SK-N-SH (cell line): ENCODE data around the gene CYB561. TPM values are rescaled to one million over a fixed set of nuclear protein-coding genes. Genes with fewer than 3 reads are reported as not detected.
A peak's percentile ranks its signal among the peaks of the same experiment; 100 is the strongest.

Experiments
- CTCF ChIA-PET: fragments of 300-600, 350-600 bp; formaldehyde crosslinking; extraction: SDS; loops from one replicate; lab custom pipeline; 2021; lab: Yijun Ruan, JAX
- POLR2A ChIA-PET: fragments of 350-600 bp; sonication (Branson Sonifier 250); formaldehyde crosslinking; extraction: SDS; loops from one replicate; lab custom pipeline; 2020; ENCODE audit warnings: antibody characterized with exemption, inconsistent platforms; lab: Yijun Ruan, JAX
- DNase-seq: peaks from one replicate; pipeline ENCODE4 v3.0.0; 2012
- H2AFZ ChIP-seq: fragments of 200-600 bp; sonication (generic); 2 replicates; pipeline ENCODE4 v1.8.1; 2016; ENCODE audit warnings: antibody characterized with exemption, mild to moderate bottlenecking, low read depth
- H3F3A ChIP-seq: fragments of 200-600 bp; sonication (generic); replicated peaks from 2 replicates; pipeline ENCODE3; 2016; ENCODE audit warnings: antibody characterized with exemption, mild to moderate bottlenecking; ENCODE audit not compliant: insufficient read depth
- H3K27ac ChIP-seq, 2 experiments: fragments of 200-500 bp in 1 of 2; fragments of 200-600 bp in 1 of 2; sonication (Bioruptor generic) in 1 of 2; sonication (generic), shearing (Covaris generic) in 1 of 2; 2 replicates each; pipeline versions ENCODE4 v1.5.1 to v1.6.1; 2014 to 2016; ENCODE audit warnings: low read depth in 2 of 2, inconsistent platforms in 1 of 2, low read length in 1 of 2, mild to moderate bottlenecking in 1 of 2, mixed read lengths in 1 of 2
- H3K27me3 ChIP-seq: fragments of 200-600 bp; sonication (generic), shearing (Covaris generic); 2 replicates; pipeline ENCODE4 v1.6.1; 2016; ENCODE audit warnings: mixed run types; ENCODE audit not compliant: insufficient read depth
- H3K36me3 ChIP-seq, 2 experiments: fragments of 200-500 bp in 1 of 2; fragments of 200-600 bp in 1 of 2; sonication (Bioruptor generic) in 1 of 2; sonication (generic) in 1 of 2; replicated peaks in 1 of 2; 2 replicates each; pipeline versions ENCODE3 to v1.5.1; 2014 to 2016; ENCODE audit warnings: low read length in 1 of 2, mild to moderate bottlenecking in 1 of 2; ENCODE audit not compliant: insufficient read depth in 2 of 2, control insufficient read depth in 1 of 2
- H3K4me1 ChIP-seq, 2 experiments: fragments of 200-500 bp in 1 of 2; fragments of 200-600 bp in 1 of 2; sonication (Bioruptor generic) in 1 of 2; sonication (generic), shearing (Covaris generic) in 1 of 2; 2 replicates each; pipeline versions ENCODE4 v1.5.1 to v1.6.1; 2014 to 2016; ENCODE audit warnings: low read depth in 1 of 2, low read length in 1 of 2, mixed run types in 1 of 2; ENCODE audit not compliant: insufficient read depth in 2 of 2, control insufficient read depth in 1 of 2
- H3K4me2 ChIP-seq: fragments of 200-600 bp; sonication (generic), shearing (Covaris generic); 2 replicates; pipeline ENCODE4 v1.6.1; 2017; ENCODE audit warnings: mixed run types
- H3K4me3 ChIP-seq, 2 experiments: fragments of 200-500 bp in 1 of 2; fragments of 200-600 bp in 1 of 2; sonication (Bioruptor generic) in 1 of 2; sonication (generic), shearing (Covaris generic) in 1 of 2; 2 replicates each; pipeline versions ENCODE4 v1.5.1 to v1.8.1; 2014 to 2016; ENCODE audit warnings: low read depth in 2 of 2, inconsistent platforms in 1 of 2, low read length in 1 of 2, mild to moderate bottlenecking in 1 of 2, mixed read lengths in 1 of 2, moderate library complexity in 1 of 2
- H3K79me2 ChIP-seq: fragments of 200-600 bp; sonication (generic); 2 replicates; pipeline ENCODE4 v1.8.1; 2017; ENCODE audit warnings: mild to moderate bottlenecking; ENCODE audit not compliant: insufficient read depth
- H3K9ac ChIP-seq: fragments of 200-600 bp; sonication (generic); 2 replicates; pipeline ENCODE4 v1.6.1; 2017; ENCODE audit warnings: mixed run types
- H3K9me2 ChIP-seq: fragments of 200-600 bp; sonication (generic); 2 replicates; pipeline ENCODE4 v1.6.1; 2017; ENCODE audit warnings: mixed run types
- H3K9me3 ChIP-seq: fragments of 200-600 bp; sonication (generic); 2 replicates; pipeline ENCODE4 v1.6.1; 2017; ENCODE audit warnings: mixed run types, mild to moderate bottlenecking, moderate library complexity
- H4K20me1 ChIP-seq: fragments of 200-600 bp; sonication (generic); 2 replicates; pipeline ENCODE4 v1.6.1; 2017; ENCODE audit warnings: mild to moderate bottlenecking, mixed run types; ENCODE audit not compliant: insufficient read depth
- CHD2 ChIP-seq: fragments of 150-350 bp; IDR thresholded peaks from 2 replicates; pipeline ENCODE4 v1.6.1; 2018; ENCODE audit warnings: low read length; ENCODE audit not compliant: partially characterized antibody
- CTCF ChIP-seq: fragments of 200-600 bp; sonication (generic); IDR thresholded peaks from 2 replicates; pipeline ENCODE4 v1.6.1; 2017; ENCODE audit warnings: antibody characterized with exemption, mild to moderate bottlenecking, moderate library complexity
- EP300 ChIP-seq, 2 experiments: IDR thresholded peaks; 2 replicates each; pipeline versions ENCODE4 v1.4.0 to v1.6.1; 2012; ENCODE audit warnings: borderline replicate concordance in 1 of 2, low read depth in 1 of 2, low read length in 1 of 2
- EZH2phosphoT487 ChIP-seq: fragments of 200-600 bp; sonication (generic); IDR thresholded peaks from 2 replicates; pipeline ENCODE4 v1.6.1; 2017; ENCODE audit warnings: low read depth, mixed run types, mild to moderate bottlenecking, antibody characterized with exemption, moderate library complexity, borderline replicate concordance
- FOSL2 ChIP-seq: IDR thresholded peaks from 2 replicates; pipeline ENCODE4 v1.4.0; 2012; ENCODE audit warnings: low read depth, mild to moderate bottlenecking, moderate library complexity, borderline replicate concordance
- JUND ChIP-seq: IDR thresholded peaks from 2 replicates; pipeline ENCODE4 v1.4.0; 2012
- MAX ChIP-seq: IDR thresholded peaks from 2 replicates; pipeline ENCODE4 v1.4.0; 2012; ENCODE audit warnings: low read depth
- NFIC ChIP-seq: IDR thresholded peaks from 2 replicates; pipeline ENCODE4 v1.4.0; 2012; ENCODE audit warnings: borderline replicate concordance
- PBX3 ChIP-seq: IDR thresholded peaks from 2 replicates; pipeline ENCODE4; 2012
- POLR2AphosphoS5 ChIP-seq: IDR thresholded peaks from 2 replicates; pipeline ENCODE4 v1.6.1; 2012; ENCODE audit warnings: low read depth, low read length
- RAD21 ChIP-seq: IDR thresholded peaks from 2 replicates; pipeline ENCODE4 v1.6.1; 2012; ENCODE audit warnings: mild to moderate bottlenecking, low read length
- RCOR1 ChIP-seq: fragments of 150-350 bp; IDR thresholded peaks from 2 replicates; pipeline ENCODE4 v1.6.1; 2017; ENCODE audit warnings: antibody characterized with exemption, low read length
- TAF1 ChIP-seq: IDR thresholded peaks from 2 replicates; pipeline ENCODE4 v1.6.1; 2012; ENCODE audit warnings: low read depth, mild to moderate bottlenecking, low read length, moderate library complexity, borderline replicate concordance
- TCF12 ChIP-seq: IDR thresholded peaks from 2 replicates; pipeline ENCODE4 v1.4.0; 2012
- WGBS: methylation state at CpG from one replicate; pipeline ENCODE4 v1.1.6; 2017; ENCODE audit warnings: low lambda C conversion rate; 5-methylcytosine and 5-hydroxymethylcytosine counted together
- polyA plus RNA-seq, 3 experiments: library from polyadenylated mRNA; depleted of rRNA; stranded (reverse); fragments of >200 nt; gene quantifications; 2 replicates each; pipeline ENCODE4 v1.2.3, GENCODE V29; 2012

CYB561 gene
- polyA plus RNA-seq, 1 of the 3 experiments (the other 2 are of a cell fraction), result 28.3 TPM

- H3K79me2 ChIP-seq, result peaks cover 17% of the 10 kb centered on the region; the same call in 1 of the 2 replicates
- no peaks in the 10 kb centered on the region for H3K9me3 ChIP-seq
- H3K4me2 ChIP-seq, result peak overlapping the region; percentile 69
- POLR2A ChIA-PET, result interaction anchor here (0.5 to 13.8 kb wide), 10 partner anchors 8 to 187 kb away, joined by 3 to 572 read pairs (median 4); partner anchors contain the start of genes ACE, CYB561 and MAP3K3
- DNase-seq, result peak; percentile 69
- peaks cover 57% of the 10 kb centered on the region for H3F3A ChIP-seq
- no peaks in the 10 kb centered on the region for H3K9me2 ChIP-seq
- no peak overlapping the region for H2AFZ ChIP-seq
- 63% methylated on average over 21 of the region's 25 CpGs for WGBS
- peaks cover 47 to 94% of the 10 kb centered on the region in 2 experiments for H3K4me1 ChIP-seq
- H3K27me3 ChIP-seq, result no peaks in the 10 kb centered on the region
- H3K9ac ChIP-seq, result peak overlapping the region; percentile 67; the same call in 1 of the 2 replicates
- H3K27ac ChIP-seq, result peak overlapping the region; percentile 97
- H4K20me1 ChIP-seq, result peaks cover 2% of the 10 kb centered on the region; the same call in 1 of the 2 replicates
- no peak overlapping the region for H3K4me3 ChIP-seq
- peaks cover 0 to 8% of the 10 kb centered on the region in 2 experiments for H3K36me3 ChIP-seq
- CTCF ChIA-PET, result interaction anchor here (1.0 to 27.2 kb wide), 21 partner anchors 5 to 778 kb away, joined by 3 to 827 read pairs (median 3); partner anchors contain the start of genes ACE, CYB561, DCAF7 and LIMD2
- TF ChIP-seq JUND, result peak; percentile 83; the same call in 1 of the 2 replicates
- no peak for TF ChIP-seq RCOR1
- peak; percentile 62 for TF ChIP-seq CTCF
- TF ChIP-seq FOSL2, result peak; percentile 93; the same call in 1 of the 2 replicates
- TF ChIP-seq TCF12, result peak; percentile 76
- TF ChIP-seq TAF1, result no peak; the same call in 1 of the 2 replicates
- no peak for TF ChIP-seq CHD2
- peak; percentile 14; the same call in 1 of the 2 replicates for TF ChIP-seq POLR2AphosphoS5
- TF ChIP-seq EZH2phosphoT487, result no peak
- peak; percentile 25 for TF ChIP-seq RAD21
- TF ChIP-seq NFIC, result peak; percentile 99
- peak; percentile 59; the same call in 1 of the 2 replicates for TF ChIP-seq PBX3
- TF ChIP-seq EP300 (IDR thresholded peaks at IDR 0.05; ENCODE audit: borderline replicate concordance in 1 of 2, low read depth in 1 of 2, low read length in 1 of 2), result peak in 1 of 2 experiments; percentile 73; a peak in 2 of 4 replicates
- peak; percentile 85 for TF ChIP-seq MAX
Measured at GRCh38 chr17:63434951-63435571, 11.0 kb downstream of the CYB561 start.
